ENCODE results near the gene TXLNB.
A peak's percentile ranks its signal among the peaks of the same experiment; 100 is the strongest.

The TXLNB gene

DNA sequence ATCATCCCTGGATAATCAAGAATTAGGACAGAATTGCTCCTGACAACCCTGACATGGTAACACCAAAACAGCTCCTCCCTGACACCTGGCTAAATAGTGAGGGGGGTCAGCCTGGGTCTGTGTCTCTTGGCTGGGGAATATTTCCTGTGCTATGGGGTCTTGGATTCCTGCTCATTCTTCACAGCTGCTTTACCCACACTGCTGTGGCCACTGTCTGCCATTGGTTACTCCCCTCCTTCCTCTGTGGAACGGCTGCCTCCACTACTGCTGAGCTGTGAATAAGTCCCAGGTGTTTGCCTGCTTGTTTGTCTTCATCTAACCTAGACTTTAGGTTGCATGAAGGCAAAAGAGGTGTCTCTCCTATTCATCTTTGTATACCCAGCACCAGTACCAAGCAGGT lies 33.9 kb upstream of the TXLNB start:
- TF ChIP-seq, protein P1, sequence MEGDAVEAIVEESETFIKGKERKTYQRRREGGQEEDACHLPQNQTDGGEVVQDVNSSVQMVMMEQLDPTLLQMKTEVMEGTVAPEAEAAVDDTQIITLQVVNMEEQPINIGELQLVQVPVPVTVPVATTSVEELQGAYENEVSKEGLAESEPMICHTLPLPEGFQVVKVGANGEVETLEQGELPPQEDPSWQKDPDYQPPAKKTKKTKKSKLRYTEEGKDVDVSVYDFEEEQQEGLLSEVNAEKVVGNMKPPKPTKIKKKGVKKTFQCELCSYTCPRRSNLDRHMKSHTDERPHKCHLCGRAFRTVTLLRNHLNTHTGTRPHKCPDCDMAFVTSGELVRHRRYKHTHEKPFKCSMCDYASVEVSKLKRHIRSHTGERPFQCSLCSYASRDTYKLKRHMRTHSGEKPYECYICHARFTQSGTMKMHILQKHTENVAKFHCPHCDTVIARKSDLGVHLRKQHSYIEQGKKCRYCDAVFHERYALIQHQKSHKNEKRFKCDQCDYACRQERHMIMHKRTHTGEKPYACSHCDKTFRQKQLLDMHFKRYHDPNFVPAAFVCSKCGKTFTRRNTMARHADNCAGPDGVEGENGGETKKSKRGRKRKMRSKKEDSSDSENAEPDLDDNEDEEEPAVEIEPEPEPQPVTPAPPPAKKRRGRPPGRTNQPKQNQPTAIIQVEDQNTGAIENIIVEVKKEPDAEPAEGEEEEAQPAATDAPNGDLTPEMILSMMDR (IDR thresholded peaks at IDR 0.05; ENCODE audit: extremely low read depth, insufficient read depth, missing control alignments) = no peak
- no peak for DNase-seq (ENCODE audit: low spot score)
- in situ Hi-C loops (cut with MboI; ENCODE audit: low pct_unique_long_range_greater_than_20kb, low sequenced_read_pairs, unreplicated experiment) = no loop called here

DNA sequence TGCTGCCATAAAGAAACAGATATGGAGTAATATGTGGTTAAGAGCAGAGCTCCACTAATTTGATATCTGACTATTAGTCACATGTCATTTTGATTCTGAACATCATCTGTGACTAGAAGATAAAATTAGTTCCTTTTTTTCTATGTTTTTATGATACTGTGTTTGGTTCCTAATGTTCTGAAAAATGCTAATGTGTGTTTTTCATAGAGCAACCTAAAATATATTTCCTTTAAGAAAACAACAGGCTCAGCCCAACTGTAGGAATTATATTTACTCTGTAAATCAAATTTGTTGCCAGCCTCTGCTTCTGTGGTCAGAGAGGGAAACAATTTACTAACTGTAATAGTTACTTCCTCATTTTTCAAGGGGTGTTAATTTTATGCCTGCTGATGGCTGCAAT lies 33.3 kb upstream of the TXLNB start:
- DNase-seq (ENCODE audit: low spot score) = no peak

DNA sequence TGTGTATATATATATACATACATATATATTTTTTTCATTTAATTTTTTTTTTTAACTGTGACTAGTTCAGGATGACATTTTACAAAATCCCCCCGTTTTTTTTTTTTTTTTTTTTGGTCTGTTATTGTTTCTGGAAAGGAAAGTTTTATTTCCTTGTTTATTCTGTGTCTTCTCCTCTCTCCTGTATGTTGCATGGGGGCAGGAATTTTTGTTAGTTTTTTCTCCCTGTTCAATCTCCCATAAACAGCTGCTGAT lies 32.4 kb upstream of the TXLNB start:
- TF ChIP-seq, protein P1 (IDR thresholded peaks at IDR 0.05; ENCODE audit: extremely low read depth, insufficient read depth, missing control alignments) = no peak
- no peak for DNase-seq (ENCODE audit: low spot score)
- in situ Hi-C loops (cut with MboI; ENCODE audit: low pct_unique_long_range_greater_than_20kb, low sequenced_read_pairs, unreplicated experiment) = no loop called here

More for the DNA sequence above, 33.3 kb upstream of the TXLNB start:
- TF ChIP-seq, protein P1 (IDR thresholded peaks at IDR 0.05; ENCODE audit: extremely low read depth, insufficient read depth, missing control alignments) = no peak
- in situ Hi-C loops (cut with MboI; ENCODE audit: low pct_unique_long_range_greater_than_20kb, low sequenced_read_pairs, unreplicated experiment) = no loop called here

DNA sequence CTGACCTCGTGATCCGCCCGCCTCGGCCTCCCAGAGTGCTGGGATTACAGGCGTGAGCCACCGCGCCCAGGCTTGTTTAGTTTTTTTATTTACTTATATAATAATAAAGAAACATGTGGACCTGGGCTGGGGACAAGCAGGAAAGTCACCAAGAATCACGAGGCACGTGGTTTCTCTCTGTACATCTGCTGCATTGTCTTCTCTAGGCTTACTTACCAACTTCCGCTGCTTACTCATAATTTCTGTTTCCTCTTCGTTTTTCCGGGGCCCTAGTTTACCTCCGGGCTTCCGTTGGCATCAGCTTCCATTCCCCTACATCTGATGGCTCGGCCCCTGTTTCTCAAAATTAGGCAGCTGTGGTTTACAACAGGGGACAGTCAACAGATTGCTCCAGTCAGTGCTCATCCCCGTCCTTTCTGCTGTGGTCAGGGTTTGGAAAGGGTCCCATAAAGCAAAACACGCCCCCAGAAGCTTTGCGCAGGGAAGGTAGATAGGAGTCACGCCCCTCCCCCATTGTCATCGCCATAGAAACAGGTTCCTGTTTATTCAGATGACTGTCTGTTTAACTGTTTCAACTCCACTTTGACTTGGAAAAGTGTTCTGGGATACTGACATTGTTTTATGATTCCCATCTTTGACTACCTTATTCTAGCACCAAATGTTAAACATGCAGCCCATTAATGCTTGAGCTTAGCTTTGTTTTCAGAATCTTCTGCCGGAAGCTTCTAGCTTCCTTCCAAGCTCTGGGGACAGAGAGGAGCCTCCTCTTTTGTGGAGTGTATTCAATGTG lies 31.9 kb upstream of the TXLNB start:
- in situ Hi-C loops (cut with MboI; ENCODE audit: low pct_unique_long_range_greater_than_20kb, low sequenced_read_pairs, unreplicated experiment) = no loop called here
- TF ChIP-seq, protein P1 (IDR thresholded peaks at IDR 0.05; ENCODE audit: extremely low read depth, insufficient read depth, missing control alignments) = no peak
- DNase-seq (ENCODE audit: low spot score) = peak; percentile 38

DNA sequence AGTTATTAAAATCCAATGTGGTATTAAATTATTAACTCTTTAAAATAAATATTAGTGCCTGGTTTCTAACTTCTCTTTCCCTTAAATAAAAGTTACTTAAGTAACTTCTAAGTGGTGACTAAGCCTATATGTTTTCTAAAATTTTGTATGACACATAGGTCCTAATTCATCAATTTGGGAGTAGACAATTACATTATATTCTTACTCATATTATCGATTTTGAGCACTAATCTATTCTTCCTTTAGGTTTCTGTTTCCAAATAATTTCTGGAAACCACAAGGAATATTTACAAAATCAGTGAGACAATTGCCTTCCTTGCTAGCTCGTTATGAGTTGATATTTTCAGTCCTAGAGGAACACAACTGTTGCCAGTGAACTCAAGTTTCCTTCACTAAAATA lies 28.3 kb upstream of the TXLNB start:
- in situ Hi-C loops (cut with MboI; ENCODE audit: low pct_unique_long_range_greater_than_20kb, low sequenced_read_pairs, unreplicated experiment) = no loop called here

DNA sequence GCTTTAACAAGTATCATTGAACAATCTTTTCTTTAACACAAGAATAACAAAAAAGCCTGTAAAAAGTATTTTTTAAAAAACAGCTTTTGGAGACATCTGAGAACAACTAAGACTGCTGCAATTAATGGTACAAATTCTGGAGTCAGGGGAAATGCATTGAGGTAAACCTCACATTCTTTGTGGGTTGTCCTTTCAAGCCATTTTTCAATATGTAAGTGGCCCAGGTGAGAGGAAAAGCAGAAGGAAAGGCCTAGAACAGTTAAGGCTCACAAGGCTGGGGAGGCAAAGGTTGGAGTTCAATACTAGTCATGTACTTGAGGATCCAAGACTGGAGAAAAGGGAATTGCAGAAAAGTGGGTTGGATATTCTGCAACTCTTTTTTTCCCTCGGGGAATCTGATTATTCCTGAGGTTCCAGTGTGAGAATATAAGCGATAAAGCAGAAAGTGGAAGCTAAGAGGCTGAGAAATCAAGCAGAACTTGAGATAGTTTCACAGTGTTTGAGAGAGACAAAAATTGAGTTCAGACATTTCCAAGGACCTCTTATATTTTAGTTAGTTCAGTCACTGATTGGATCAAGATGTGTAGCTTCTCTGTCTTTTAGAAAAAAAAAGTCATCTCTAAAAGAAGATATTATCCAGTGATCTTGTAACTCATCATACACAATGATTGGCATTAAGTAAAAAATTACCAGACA lies 25.0 kb upstream of the TXLNB start:
- in situ Hi-C loops (cut with MboI; ENCODE audit: low pct_unique_long_range_greater_than_20kb, low sequenced_read_pairs, unreplicated experiment) = no loop called here
- TF ChIP-seq, protein P1 (IDR thresholded peaks at IDR 0.05; ENCODE audit: extremely low read depth, insufficient read depth, missing control alignments) = no peak
- DNase-seq (ENCODE audit: low spot score) = no peak

More for the DNA sequence above, 28.3 kb upstream of the TXLNB start:
- TF ChIP-seq, protein P1 (IDR thresholded peaks at IDR 0.05; ENCODE audit: extremely low read depth, insufficient read depth, missing control alignments) = no peak
- no peak for DNase-seq (ENCODE audit: low spot score)
